GM18870 (cell line): Measurements from ENCODE around the gene KLHL2.
"Not testable (repeated sequence)": the region's sequence is repeated elsewhere in the genome, so short reads cannot be mapped to it uniquely, and the experiment has no call there.

Experiments
- ATAC-seq: cut with Tn5 transposase; IDR thresholded peaks from one replicate; pipeline ENCODE4 v1.9.1; 2021; ENCODE audit warnings: moderate library complexity; ENCODE audit not compliant: unreplicated experiment

The KLHL2 gene

GRCh38 chr4:165232623-165233433 lies 25.5 kb downstream of the KLHL2 start:
- ATAC-seq: peak; percentile 37

- no peak for ATAC-seq
Measured at GRCh38 chr4:165234766-165235165, 27.4 kb downstream of the KLHL2 start.

GRCh38 chr4:165236852-165237251 lies 29.5 kb downstream of the KLHL2 start:
- ATAC-seq: not testable (repeated sequence)

GRCh38 chr4:165238041-165238640 lies 30.8 kb downstream of the KLHL2 start:
- ATAC-seq: peak; percentile 70

GRCh38 chr4:165240761-165241160 lies 33.4 kb downstream of the KLHL2 start:
- not testable (repeated sequence) for ATAC-seq

GRCh38 chr4:165244148-165244547 lies 36.8 kb downstream of the KLHL2 start:
- ATAC-seq: not testable (repeated sequence)

- ATAC-seq: not testable (repeated sequence)
Measured at GRCh38 chr4:165244587-165245186, 37.3 kb downstream of the KLHL2 start.

- no peak for ATAC-seq
Measured at GRCh38 chr4:165248102-165248501, 40.7 kb downstream of the KLHL2 start.

- not testable (repeated sequence) for ATAC-seq
Measured at GRCh38 chr4:165248904-165249303, 41.5 kb downstream of the KLHL2 start.

GRCh38 chr4:165254771-165255170 lies 47.4 kb downstream of the KLHL2 start:
- not testable (repeated sequence) for ATAC-seq

- peak; percentile 98 for ATAC-seq
Measured at GRCh38 chr4:165255439-165255838, 48.1 kb downstream of the KLHL2 start.

- not testable (repeated sequence) for ATAC-seq
Measured at GRCh38 chr4:165256074-165256659, 48.8 kb downstream of the KLHL2 start.

GRCh38 chr4:165259776-165260175 lies 52.4 kb downstream of the KLHL2 start:
- ATAC-seq: not testable (repeated sequence)

- ATAC-seq: not testable (repeated sequence)
Measured at GRCh38 chr4:165262306-165262705, 54.9 kb downstream of the KLHL2 start.

- ATAC-seq: not testable (repeated sequence)
Measured at GRCh38 chr4:165263466-165263865, 56.1 kb downstream of the KLHL2 start.

- not testable (repeated sequence) for ATAC-seq
Measured at GRCh38 chr4:165269931-165270330, 62.6 kb downstream of the KLHL2 start.

- not testable (repeated sequence) for ATAC-seq
Measured at GRCh38 chr4:165273443-165273842, 66.1 kb downstream of the KLHL2 start.

- ATAC-seq: peak; percentile 53
Measured at GRCh38 chr4:165275357-165275756, 68.0 kb downstream of the KLHL2 start.

- not testable (repeated sequence) for ATAC-seq
Measured at GRCh38 chr4:165279531-165279930, 72.2 kb downstream of the KLHL2 start.

- not testable (repeated sequence) for ATAC-seq
Measured at GRCh38 chr4:165284697-165285096, 77.3 kb downstream of the KLHL2 start.

- peak; percentile 78 for ATAC-seq
Measured at GRCh38 chr4:165286619-165287340, 79.4 kb downstream of the KLHL2 start.
